Measurements from ENCODE around the gene GLI2.

DNA sequence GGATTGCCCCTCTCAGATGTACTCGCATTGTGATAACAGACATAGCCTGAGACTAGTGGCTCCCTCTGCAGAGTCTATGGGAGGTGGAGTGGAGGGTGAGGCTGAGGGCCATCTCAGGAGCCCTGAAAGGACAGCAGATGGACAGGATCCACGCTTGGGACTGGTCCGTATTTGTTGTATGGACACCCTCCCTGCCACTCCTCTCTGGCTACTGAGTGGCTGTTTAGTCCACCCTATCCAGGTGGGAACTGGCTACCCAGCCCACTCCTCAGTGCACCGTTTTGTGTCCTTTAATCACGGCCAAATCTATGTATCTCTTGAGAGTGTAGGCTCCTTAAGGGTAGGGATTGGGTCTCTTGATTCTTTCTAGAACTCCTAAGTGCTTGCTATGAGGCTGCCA, 4.5 kb upstream of the GLI2 start:
- TF ChIP-seq, protein P1, sequence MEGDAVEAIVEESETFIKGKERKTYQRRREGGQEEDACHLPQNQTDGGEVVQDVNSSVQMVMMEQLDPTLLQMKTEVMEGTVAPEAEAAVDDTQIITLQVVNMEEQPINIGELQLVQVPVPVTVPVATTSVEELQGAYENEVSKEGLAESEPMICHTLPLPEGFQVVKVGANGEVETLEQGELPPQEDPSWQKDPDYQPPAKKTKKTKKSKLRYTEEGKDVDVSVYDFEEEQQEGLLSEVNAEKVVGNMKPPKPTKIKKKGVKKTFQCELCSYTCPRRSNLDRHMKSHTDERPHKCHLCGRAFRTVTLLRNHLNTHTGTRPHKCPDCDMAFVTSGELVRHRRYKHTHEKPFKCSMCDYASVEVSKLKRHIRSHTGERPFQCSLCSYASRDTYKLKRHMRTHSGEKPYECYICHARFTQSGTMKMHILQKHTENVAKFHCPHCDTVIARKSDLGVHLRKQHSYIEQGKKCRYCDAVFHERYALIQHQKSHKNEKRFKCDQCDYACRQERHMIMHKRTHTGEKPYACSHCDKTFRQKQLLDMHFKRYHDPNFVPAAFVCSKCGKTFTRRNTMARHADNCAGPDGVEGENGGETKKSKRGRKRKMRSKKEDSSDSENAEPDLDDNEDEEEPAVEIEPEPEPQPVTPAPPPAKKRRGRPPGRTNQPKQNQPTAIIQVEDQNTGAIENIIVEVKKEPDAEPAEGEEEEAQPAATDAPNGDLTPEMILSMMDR (conservative IDR thresholded peaks at IDR 0.05; ENCODE audit: low read length), result no peak
- no peak for TF ChIP-seq EZH2phosphoT487 (IDR thresholded peaks at IDR 0.05; ENCODE audit: borderline replicate concordance, low read depth, low read length)
